ENCODE data around the gene LRRTM4. TPM values are rescaled to one million over a fixed set of nuclear protein-coding genes. Genes with fewer than 3 reads are reported as not detected.

Gene LRRTM4
- total RNA-seq, 1 donor, result 0.18 TPM

DNA sequence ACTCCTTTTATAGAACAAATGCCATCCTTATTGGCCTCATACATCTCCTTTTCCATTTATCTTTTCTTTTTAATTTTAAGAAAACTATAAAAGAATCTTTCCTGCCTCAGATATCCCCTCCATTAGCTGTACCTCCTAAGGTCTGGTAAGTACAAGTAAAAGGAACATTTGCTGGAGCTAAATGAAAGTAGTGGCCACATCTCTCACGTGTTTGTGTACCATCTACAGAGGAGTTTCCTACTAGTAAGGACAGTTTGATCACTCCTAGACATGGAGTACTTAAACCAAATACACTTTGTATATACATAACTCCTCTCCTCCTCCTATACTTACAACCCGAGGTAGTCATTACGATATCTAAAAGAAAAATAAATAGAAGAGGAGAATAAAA is 504.8 kb downstream of the LRRTM4 start:
- no peak for DNase-seq (ENCODE audit: low read depth)
- TF ChIP-seq, protein P1, sequence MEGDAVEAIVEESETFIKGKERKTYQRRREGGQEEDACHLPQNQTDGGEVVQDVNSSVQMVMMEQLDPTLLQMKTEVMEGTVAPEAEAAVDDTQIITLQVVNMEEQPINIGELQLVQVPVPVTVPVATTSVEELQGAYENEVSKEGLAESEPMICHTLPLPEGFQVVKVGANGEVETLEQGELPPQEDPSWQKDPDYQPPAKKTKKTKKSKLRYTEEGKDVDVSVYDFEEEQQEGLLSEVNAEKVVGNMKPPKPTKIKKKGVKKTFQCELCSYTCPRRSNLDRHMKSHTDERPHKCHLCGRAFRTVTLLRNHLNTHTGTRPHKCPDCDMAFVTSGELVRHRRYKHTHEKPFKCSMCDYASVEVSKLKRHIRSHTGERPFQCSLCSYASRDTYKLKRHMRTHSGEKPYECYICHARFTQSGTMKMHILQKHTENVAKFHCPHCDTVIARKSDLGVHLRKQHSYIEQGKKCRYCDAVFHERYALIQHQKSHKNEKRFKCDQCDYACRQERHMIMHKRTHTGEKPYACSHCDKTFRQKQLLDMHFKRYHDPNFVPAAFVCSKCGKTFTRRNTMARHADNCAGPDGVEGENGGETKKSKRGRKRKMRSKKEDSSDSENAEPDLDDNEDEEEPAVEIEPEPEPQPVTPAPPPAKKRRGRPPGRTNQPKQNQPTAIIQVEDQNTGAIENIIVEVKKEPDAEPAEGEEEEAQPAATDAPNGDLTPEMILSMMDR (IDR thresholded peaks at IDR 0.05; ENCODE audit: insufficient read depth, low read length), result no peak
- H3K4me3 ChIP-seq (ENCODE audit: low read depth, low read length), result no peak overlapping the region

DNA sequence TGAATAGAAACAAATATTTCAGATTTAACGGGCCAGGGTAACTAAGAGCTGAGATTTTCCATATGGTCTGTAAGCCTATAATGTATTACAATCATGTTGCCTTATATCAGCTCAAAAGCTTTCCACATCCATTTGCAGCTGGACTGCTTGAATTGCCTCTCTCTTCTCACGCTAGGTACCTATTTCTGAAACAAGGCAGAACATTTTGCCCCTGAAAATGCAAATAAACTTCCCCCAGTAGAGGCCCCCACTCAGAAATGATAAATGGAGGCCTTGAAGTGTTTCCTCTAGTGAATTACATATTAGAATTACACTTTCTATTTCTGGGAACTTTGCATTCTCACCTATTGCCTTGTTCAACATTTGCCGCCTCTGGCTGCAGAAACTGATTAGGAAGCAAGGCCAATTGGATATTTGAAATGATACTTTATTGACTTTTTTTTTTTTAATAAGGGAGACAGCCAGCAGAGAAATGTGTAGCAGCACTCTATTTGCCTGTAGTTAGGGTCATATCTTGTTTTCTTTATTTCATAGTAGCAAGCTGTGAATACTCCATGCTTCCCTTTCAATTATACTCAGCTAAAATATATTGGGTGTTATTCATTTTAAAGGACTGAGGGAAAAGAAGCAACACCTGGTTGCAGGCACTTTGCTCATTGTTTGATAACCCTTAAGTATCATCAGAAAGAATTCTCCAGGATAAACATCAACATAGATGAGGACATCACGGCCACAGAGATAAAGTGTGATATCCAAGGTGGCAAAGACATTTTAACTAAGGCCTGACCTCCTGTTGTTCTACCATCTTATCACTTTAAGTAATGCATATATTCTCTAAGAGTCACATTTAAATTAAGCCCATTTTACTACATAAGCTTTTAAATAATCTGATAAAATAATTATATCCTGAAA is 505.5 kb downstream of the LRRTM4 start:
- TF ChIP-seq, protein P1 (IDR thresholded peaks at IDR 0.05; ENCODE audit: insufficient read depth, low read length), result no peak
- DNase-seq (ENCODE audit: low read depth), result no peak
- H3K4me3 ChIP-seq (ENCODE audit: low read depth, low read length), result no peak overlapping the region

DNA sequence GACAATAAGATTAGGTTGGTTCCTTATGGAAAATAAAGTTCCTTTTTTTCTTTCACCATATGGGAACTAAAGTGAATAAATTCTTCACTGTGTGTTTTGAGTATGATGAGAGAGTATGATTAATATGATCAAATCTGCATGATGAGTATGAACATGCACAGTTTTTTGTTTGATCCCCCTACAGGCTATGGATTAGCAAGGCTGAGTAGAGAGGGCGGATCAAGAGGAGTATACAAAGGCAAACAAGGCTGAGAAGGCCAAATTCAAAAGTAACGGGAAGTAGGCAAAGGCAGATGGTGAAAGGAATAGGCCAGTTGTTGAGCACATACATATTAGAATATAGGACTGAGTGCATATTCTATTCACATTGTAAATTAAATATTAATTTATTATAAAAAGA is 508.2 kb downstream of the LRRTM4 start:
- TF ChIP-seq, protein P1 (IDR thresholded peaks at IDR 0.05; ENCODE audit: insufficient read depth, low read length), result no peak
- DNase-seq (ENCODE audit: low read depth), result no peak
- no peak overlapping the region for H3K4me3 ChIP-seq (ENCODE audit: low read depth, low read length)

DNA sequence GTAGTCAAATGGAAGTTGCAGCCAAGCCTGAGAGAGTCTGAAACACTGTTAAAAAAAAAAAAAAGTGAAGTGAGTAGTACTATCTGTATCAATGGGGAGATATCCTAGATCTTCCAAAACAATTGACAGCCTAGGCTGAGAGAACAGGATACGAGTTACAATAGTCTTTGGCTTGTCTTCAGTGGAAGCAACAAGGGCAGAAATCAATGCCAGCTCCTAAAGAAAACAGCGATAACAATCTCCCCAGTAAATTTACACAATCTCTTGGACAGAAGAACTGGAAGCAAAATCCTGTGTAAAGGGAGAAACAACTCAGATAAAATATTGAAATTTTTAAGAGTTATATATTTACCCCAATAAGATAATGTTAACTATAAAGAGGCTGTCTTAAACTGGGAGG is 508.7 kb downstream of the LRRTM4 start:
- no peak for DNase-seq (ENCODE audit: low read depth)
- no peak overlapping the region for H3K4me3 ChIP-seq (ENCODE audit: low read depth, low read length)
- TF ChIP-seq, protein P1 (IDR thresholded peaks at IDR 0.05; ENCODE audit: insufficient read depth, low read length), result no peak

DNA sequence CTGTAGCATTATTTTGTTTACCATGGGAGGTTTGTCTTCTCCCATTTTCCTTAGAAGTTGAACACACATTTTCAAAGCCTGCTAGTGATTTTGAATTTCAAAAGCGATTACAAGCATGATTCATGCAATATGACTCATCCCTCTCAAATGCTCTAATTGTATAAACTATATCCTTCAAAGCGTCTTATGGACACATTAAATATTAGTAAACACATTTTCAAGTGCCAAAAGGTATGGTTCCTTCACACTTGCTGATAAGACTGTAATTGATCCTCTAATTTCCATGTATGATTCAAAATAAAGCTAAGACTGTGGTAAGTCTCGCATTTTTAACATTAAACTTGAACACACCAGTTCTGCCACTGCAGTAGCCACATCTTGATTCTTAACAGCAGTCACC is 512.9 kb downstream of the LRRTM4 start:
- DNase-seq (ENCODE audit: low read depth), result no peak
- H3K4me3 ChIP-seq (ENCODE audit: low read depth, low read length), result no peak overlapping the region
- TF ChIP-seq, protein P1 (IDR thresholded peaks at IDR 0.05; ENCODE audit: insufficient read depth, low read length), result no peak

DNA sequence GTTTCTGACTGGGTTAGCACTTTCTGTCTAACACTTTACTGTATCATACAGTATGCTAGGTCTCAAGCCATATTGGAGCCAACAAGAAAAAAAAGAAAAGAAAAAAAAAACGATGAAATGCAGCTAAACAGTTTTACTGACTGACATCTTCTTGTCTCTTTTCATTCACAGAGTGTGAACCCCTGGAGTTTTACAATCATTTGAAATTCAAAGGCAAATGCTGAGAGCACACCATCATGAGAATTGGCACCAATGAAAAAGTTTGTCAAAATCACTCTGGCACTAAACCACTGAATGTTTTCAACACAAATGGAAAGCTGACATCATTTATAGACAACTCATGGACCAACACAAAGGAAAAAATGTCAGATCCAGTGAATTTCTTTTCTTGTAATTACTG is 513.3 kb downstream of the LRRTM4 start:
- no peak overlapping the region for H3K4me3 ChIP-seq (ENCODE audit: low read depth, low read length)

More for the DNA sequence above, 513.3 kb downstream of the LRRTM4 start:
- DNase-seq (ENCODE audit: low read depth), result no peak
- TF ChIP-seq, protein P1 (IDR thresholded peaks at IDR 0.05; ENCODE audit: insufficient read depth, low read length), result no peak

All from fibroblast of the aortic adventitia (primary cell).